Left kidney (tissue), 2 donors: ENCODE results near the gene RPL22. TPM values are rescaled to one million over a fixed set of nuclear protein-coding genes. Genes with fewer than 3 reads are reported as not detected.
A peak's percentile ranks its signal among the peaks of the same experiment; 100 is the strongest.

Experiments
- DNase-seq: peaks from one replicate; pipeline ENCODE4 v3.0.0-alpha.2; 2013
- polyA plus RNA-seq: library from polyadenylated mRNA; unstranded; fragments of 120-200 nt; gene quantifications from one replicate; pipeline ENCODE4 v1.2.1, GENCODE V29; 2013; ENCODE audit not compliant: insufficient read length

Gene RPL22
- polyA plus RNA-seq, 1 donor, result 542 TPM

DNA sequence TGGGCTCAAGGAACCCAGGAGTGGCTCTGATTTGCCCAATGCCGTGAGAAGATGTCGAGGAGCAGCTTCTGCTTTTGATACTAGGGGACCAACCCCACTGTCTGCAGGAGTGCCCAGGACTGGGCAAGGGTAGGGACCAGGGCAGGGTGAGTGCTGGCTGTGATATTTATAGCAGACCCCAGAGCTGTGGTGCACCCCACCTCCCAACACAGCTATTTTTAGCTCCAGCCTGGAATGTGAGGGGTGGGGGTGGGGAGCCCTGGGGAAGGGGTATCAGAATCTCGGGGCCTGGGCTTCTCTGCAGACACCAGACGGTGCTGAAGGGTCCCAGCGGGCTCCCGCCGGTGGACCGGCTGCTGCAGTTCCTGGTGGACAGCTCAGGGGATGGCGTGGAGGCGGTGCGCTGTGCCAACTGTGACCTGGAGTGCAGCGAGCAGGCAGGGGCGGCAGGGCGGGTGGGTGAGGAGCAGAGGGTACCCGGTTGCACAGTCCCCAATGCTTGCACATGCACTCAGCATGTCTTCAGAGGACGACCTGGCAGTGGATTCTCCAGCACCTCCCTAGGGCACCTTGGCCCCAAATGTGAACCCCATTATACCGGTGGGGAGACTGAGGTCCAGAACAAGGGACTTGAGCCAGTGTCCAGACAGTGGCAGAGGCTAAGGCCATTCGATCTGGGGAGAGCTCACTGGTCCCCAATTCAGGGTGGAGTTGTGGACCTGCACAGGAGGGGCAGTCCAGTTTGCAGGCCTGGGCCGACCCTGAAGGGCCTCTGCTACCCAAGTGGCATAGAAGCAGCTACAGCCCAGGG, 7.9 kb upstream of the RPL22 start:
- DNase-seq, result no peak

DNA sequence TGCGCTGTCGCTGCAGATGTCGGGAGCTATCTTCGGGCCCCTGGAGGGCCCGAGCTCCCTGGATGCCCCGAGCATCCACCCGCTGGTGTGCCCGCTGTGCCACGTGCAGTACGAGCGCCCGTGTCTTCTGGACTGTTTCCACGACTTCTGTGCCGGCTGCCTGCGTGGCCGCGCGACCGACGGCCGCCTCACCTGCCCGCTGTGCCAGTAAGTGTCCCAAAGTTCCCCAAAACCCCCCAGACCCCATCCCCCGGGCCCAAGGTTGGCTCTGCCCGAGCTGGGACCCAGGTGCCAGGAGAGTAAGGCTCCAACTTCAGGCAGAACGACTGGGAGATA, 7.1 kb upstream of the RPL22 start:
- DNase-seq, result no peak

DNA sequence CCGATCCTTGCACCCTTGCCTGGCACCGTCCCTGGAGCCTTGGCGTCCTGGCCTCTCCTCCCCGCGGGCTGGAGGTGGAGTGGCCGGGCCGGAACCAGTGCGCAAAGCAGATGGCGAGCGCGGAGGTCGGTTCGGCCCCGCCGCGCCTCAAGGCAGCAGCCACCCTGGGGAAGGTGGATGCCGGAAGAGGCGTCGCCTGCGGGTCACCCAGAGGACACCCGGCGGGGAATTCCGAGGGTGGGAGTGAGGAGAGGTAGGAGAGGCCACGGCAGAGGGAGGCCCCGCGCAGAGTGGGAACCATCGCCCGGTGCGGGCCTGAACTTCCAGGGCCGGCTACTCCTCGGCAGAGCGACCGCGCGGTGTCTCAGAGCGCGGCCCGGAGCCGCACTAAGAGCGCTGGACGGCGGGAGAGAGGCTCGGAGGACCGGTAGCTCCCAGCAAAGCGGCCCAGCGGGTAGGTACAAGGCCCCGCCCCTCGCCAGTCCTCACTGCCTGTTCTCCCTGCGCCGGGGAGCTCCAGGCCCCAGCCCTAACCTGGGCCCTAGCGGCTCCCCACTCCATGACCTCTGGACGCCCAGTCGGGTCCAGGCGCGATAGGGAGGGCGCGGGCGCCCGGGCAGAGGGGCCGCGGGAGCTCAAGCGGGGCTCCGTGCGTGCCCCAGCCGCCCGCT, 6.6 kb upstream of the RPL22 start, which contains the start of gene RNF207:
RNF207 (plus strand) TSS at position 271 of the 671 bp plus-strand sequence. CDS start 417 bp downstream, outside the sequence.
- peak; percentile 68 for DNase-seq

GRCh38 chr1:6202256-6202655, 2.9 kb upstream of the RPL22 start:
- DNase-seq, result no peak

- DNase-seq, result no peak
Observed at GRCh38 chr1:6200188-6200809, 904 bp upstream of the RPL22 start.

DNA sequence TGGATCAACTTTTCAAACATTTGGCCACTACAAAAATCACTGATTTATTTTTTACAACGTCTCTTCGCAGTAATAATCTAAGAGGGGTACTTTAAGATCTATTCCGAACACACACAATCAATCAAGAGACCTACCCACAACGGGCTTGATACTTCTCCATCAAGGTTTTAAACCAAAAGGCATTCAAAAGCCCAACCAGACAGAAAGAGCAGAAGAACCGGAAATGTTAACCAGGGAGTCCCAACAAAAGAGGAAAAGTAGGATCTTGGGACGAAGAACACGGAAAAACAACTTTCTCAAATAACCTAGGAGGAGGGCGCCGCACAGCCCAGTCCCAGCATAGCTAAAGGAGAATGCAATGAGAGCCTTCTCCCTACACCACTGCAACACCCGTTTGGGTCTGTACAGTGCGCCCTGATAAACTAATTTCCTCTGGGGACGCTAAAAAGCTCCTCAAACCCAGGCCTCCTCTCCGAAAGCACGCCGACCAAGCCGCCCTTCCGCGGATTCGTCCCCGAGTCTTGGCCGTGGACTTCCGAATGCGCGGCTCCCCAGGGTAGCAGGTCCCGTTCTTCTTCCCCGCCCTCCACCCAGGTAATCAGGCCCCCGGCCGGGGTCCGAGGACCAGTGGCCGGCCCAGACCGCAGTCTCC, 623 bp downstream of the RPL22 start:
- no peak for DNase-seq

DNA sequence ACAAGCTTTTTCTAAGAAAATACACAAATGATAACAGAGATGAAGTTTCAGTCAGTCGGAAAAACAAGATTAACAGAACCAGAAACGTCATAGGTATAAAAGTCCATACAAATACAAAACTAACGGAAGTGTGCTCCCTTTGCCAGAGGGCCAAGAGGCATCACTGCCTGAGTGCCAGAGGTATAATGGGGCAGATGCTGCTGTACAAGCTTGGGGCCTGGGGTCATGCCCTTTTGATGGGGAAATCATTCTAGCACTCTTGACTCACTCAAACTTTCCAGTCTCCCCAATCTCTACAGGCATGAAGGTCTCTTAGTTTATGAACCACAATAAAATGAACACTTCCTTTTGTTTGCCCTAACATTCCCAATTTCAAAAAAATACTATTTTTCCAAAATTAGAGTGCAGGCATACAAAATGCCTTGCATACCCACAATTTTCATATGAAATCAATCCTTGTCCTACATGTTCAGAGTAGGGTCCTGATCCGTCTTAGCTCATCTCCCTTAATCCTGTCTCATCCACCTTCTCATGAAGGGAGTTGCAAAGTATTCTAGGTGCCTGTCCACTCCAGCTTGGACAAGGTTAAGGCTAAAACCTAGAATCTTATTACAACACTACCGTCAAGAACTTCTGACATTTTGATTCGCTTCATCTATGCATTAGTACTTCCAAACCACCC, 1.5 kb downstream of the RPL22 start:
- DNase-seq, result no peak

DNA sequence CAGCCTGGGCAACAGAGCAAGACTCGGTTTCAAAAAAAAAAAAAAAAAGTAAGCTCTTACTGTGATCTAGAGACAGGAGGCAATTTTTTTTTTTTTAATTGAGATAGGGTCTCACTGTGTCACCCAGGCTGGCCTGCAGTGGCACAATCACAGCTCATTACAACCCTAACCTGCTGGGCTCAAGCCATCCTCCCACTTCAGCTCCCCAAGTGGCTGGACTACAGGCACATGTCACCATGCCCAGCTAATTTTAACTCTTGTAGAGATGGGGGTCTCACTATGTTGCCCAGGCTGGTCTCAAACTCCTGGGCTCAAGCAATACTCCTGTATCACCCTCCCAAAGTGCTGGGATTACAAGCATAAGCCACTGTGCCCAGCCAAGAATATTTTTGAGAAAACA, 7.4 kb downstream of the RPL22 start:
- DNase-seq, result no peak

- DNase-seq, result no peak
Observed at GRCh38 chr1:6188466-6188865, 10.9 kb downstream of the RPL22 start.

DNA sequence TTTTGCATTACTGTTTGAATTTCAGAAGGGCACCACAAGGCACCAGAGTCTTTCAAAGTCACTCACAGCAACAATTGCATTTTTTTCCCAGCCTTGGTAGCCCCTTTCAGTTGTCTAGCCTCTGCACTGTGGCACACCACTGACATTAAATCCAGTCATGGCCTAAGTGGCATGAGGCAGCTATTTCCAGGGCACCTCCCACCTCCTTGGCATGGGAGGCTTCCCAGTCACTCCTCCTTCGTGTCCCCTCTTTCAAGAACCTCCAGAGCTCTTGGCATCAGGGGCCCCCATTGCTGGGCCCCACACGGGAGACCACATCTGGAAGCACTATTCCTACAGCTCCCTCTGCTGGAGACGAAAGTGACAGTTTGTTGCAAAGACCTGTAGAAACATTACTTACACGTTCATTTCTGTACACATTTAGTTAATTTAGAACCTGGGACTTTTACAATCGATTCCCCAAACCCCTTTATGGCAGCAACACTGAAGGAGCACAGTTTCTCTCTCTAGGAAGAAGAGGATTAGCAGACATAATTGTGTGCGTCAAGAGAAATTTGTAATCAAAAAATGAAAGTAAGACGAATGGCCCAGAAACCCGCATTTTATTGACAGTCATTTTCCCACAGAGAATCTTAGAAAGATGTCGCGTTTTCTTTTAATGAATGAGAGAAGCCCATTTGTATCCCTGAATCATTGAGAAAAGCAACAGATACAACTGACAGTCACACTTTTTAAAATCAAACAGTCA, 13.6 kb downstream of the RPL22 start:
- DNase-seq, result no peak

DNA sequence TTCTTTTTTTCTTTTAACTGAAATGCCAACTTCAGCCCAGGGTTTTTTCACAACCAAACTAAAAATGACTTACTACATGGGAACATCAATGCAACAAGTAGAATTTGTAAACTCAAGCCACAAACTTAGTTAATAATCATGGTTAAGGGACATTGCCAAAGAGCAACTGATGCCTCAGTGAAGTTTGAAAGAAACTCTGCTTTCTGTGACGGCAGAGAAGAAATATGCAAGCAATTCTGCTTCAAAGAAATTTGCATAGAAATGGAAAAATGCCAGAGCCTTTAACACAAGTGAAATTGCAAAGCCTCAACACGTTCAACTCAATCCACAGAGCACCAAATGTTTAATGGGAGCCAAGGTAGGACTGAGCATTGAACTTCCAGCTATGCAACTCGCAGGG, 14.2 kb downstream of the RPL22 start:
- no peak for DNase-seq

GRCh38 chr1:6184083-6184783, 15.2 kb downstream of the RPL22 start:
- DNase-seq, result no peak

DNA sequence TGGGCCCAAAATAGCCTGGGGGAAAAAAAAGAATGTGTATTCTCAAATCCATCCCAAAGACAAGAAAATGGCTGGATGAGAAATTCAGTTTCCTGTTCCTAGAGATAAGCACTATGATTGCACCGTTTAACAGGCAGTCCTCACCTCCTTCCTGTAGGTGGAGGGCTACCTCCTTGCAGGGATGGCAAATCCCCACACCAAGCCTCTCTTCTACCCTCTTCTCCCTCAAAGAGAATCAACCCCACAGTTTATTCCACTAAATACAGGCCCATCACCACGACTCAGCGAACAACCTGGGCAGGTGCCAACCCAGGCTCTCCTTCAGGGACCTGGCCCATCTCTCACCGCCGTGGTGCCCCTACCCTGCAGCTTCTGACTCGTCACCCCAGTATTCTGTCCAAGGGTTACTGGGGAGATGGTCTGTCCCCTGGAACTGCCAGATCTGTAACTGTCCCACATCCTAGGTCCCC, 15.8 kb downstream of the RPL22 start:
- DNase-seq, result no peak

GRCh38 chr1:6181347-6181770, 18.0 kb downstream of the RPL22 start:
- DNase-seq, result no peak

DNA sequence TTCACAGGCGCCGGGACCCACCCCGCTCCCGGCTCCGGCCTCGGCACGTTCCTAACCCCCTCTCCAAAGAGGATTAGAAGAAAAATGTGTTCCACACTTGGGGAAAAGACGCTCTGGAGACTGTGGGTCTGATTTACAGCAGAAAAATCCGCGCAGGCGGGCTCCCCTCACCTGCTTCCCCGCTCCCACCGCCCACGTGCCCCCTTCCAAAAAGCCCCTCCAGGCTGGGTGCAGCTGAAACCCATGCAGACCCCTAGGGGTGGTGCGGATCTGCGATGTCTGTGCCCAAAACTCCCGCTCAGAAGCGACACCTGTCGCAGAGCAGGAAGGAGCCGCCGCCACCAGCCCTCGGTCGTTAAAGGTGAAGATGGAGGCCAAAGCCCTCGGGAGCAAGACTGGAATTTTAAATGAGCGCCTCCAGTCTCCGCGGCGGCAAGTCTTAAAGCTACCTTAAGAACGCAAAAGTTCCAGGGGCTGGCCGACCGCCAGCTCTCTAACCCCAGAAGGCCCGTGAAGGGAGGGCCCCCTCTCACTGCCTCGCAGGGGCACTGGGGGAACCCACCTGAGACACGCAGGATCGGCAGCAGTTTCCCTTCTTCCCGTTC, 18.6 kb downstream of the RPL22 start:
- no peak for DNase-seq

DNA sequence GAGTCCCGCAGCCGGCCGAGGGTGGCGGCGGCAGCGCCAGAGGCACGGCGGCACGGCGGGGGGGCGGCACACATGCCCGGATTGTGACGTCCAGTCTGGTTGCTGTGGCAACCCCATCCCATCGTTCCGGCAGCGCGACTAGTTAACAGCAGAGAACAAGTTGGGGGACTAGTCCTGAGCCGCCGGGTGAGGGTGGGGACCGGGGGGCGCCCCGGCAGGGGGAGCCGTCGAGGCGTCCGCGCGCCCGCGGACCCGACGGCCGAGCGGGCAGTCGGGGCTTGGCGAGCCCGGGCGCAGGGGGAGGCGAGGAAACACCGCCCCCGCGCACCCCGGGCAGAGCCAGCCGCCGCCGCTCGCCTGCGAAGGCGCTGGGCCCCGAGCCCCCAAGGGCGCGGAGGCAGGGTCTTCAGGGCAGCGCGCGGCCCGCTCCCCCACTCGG, 19.1 kb downstream of the RPL22 start, which contains the start of gene CHD5:
CHD5 (minus strand) TSS at position 54 of the 439 bp plus-strand sequence. CDS start 298 bp downstream, outside the sequence.
- no peak for DNase-seq

DNA sequence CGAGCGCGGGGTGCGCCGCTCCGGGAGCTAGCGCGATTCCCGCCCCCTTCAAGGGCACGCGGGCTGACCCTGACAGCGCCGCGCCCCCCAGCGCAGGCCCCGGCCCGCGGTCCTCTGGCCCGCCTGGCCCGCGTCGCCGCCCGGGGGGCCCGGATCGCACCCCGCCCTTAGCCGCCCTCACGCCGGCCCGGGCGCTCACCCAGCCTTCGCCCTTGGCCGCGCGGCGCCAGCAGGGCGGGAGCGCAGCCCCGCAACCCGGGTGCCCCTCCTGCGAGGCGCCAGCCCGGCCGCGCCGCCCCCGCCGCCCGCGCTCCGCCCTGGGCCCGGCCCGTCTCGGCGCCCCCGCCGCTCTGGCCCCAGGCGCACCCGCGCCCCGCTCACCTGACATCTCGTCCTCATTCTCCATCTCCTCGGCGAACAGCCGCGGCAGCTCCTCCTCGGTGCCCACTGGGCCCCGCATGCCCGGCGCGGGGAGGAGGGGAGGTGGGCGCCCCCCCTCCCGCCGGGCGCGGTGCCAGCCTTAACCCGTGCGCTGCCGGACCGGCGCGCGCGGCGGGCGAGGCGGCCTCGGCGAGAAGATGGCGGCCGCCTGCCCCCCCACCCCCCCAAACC, 19.7 kb downstream of the RPL22 start:
- DNase-seq, result no peak

- no peak for DNase-seq
Observed at GRCh38 chr1:6178751-6179563, 20.4 kb downstream of the RPL22 start.
